B cell (primary cell): ENCODE measurements around the gene NFAM1. TPM values are rescaled to one million over a fixed set of nuclear protein-coding genes. Genes with fewer than 3 reads are reported as not detected.

Experiments used
- ATAC-seq: fragments of 200-7000 bp; cut with Tn5 transposase; one replicate; pipeline ENCODE4 v1.10.0; 2021; ENCODE audit warnings: low read depth, mild to moderate bottlenecking, moderate number of reproducible peaks, moderate library complexity
- CTCF ChIA-PET: fragments of 350-600 bp; sonication (Branson Sonifier 250); formaldehyde crosslinking; loops from one replicate; lab custom pipeline; 2021; ENCODE audit warnings: antibody characterized with exemption, inconsistent platforms; lab: Charles Lee
- POLR2A ChIA-PET: fragments of 350-600 bp; sonication (Branson Sonifier 250); formaldehyde crosslinking; loops from one replicate; lab custom pipeline; 2021; ENCODE audit warnings: antibody characterized with exemption; lab: Charles Lee
- DNase-seq: peaks from one replicate; pipeline ENCODE4 v3.0.0; 2013
- H2AFZ ChIP-seq: 2 replicates; pipeline ENCODE4 v1.6.1; 2012; ENCODE audit warnings: mild to moderate bottlenecking, low read depth, low read length; ENCODE audit not compliant: insufficient read depth, poor library complexity, severe bottlenecking
- H3K27ac ChIP-seq, 2 donors: 1 replicate in 1 of 2; 2 replicates in 1 of 2; pipeline ENCODE4 v1.5.1; 2012 to 2013; ENCODE audit warnings: low read length in 2 of 2, mild to moderate bottlenecking in 2 of 2, moderate library complexity in 1 of 2
- H3K27me3 ChIP-seq, 4 experiments: fragments of 200-600 bp in 1 of 4; sonication (generic) in 1 of 4; replicated peaks in 1 of 4; 1 replicate in 2 of 4; 2 replicates in 2 of 4; pipeline versions ENCODE4 v1.6.1 to v1.7.0; 2013 to 2016; ENCODE audit warnings: low read length in 3 of 4, mild to moderate bottlenecking in 2 of 4, mixed read lengths in 1 of 4, moderate library complexity in 1 of 4; ENCODE audit not compliant: insufficient read depth in 4 of 4, control insufficient read depth in 3 of 4; ENCODE audit errors: control extremely low read depth in 1 of 4
- H3K36me3 ChIP-seq, 2 experiments: replicated peaks in 1 of 2; 1 replicate in 1 of 2; 2 replicates in 1 of 2; pipeline versions ENCODE4 v1.6.1 to v1.7.1; 2013; ENCODE audit warnings: low read length in 1 of 2; ENCODE audit not compliant: insufficient read depth in 2 of 2, control insufficient read depth in 1 of 2; ENCODE audit errors: control extremely low read depth in 1 of 2, extremely low read depth in 1 of 2
- H3K4me1 ChIP-seq, 2 donors: fragments of 200-600 bp in 1 of 2; sonication (generic) in 1 of 2; 1 replicate in 1 of 2; 2 replicates in 1 of 2; pipeline versions ENCODE4 v1.5.1 to v1.6.1; 2013 to 2017; ENCODE audit warnings: low read length in 2 of 2; ENCODE audit not compliant: control insufficient read depth in 2 of 2, insufficient read depth in 2 of 2
- H3K4me2 ChIP-seq: replicated peaks from 2 replicates; pipeline ENCODE3; 2012; ENCODE audit warnings: mild to moderate bottlenecking, low read depth, low read length; ENCODE audit not compliant: poor library complexity, severe bottlenecking
- H3K4me3 ChIP-seq, 5 experiments: fragments of 200-600 bp in 1 of 5; sonication (generic) in 1 of 5; 1 replicate in 3 of 5; 2 replicates in 2 of 5; pipeline versions ENCODE4 v1.5.1 to v1.7.0; 2011 to 2016; ENCODE audit warnings: low read length in 4 of 5, mild to moderate bottlenecking in 4 of 5, low read depth in 2 of 5, control low read depth in 1 of 5, moderate library complexity in 1 of 5; ENCODE audit not compliant: insufficient read depth in 1 of 5; ENCODE audit errors: control extremely low read depth in 1 of 5, extremely low read depth in 1 of 5
- H3K79me2 ChIP-seq: fragments of 200-600 bp; sonication (generic); one replicate; pipeline ENCODE4 v1.6.0; 2016; ENCODE audit warnings: low read length; ENCODE audit not compliant: control insufficient read depth, insufficient read depth
- H3K9ac ChIP-seq: fragments of 200-600 bp; sonication (generic); 2 replicates; pipeline ENCODE4 v1.6.1; 2017; ENCODE audit warnings: mild to moderate bottlenecking, low read length, moderate library complexity
- H3K9me3 ChIP-seq, 3 donors: one replicate each; pipeline versions ENCODE4 v1.6.1 to v1.7.1; 2013; ENCODE audit warnings: low read length in 2 of 3; ENCODE audit not compliant: control insufficient read depth in 2 of 3, insufficient read depth in 1 of 3; ENCODE audit errors: control extremely low read depth in 1 of 3
- H4K20me1 ChIP-seq: 2 replicates; pipeline ENCODE4 v1.6.0; 2012; ENCODE audit warnings: mild to moderate bottlenecking, low read length; ENCODE audit not compliant: insufficient read depth, control insufficient read depth, poor library complexity, severe bottlenecking
- H3K27ac Mint-ChIP-seq: one replicate; pipeline ENCODE4 v1.8.0; 2021; ENCODE audit warnings: mixed read lengths
- H3K27me3 Mint-ChIP-seq: one replicate; pipeline ENCODE4 v1.8.0; 2021; ENCODE audit warnings: mixed read lengths
- H3K4me1 Mint-ChIP-seq: one replicate; pipeline ENCODE4 v1.8.0; 2021; ENCODE audit warnings: mixed read lengths
- H3K4me3 Mint-ChIP-seq: one replicate; pipeline ENCODE4 v1.8.0; 2021; ENCODE audit warnings: mixed read lengths
- H3K9me3 Mint-ChIP-seq: one replicate; pipeline ENCODE4 v1.8.0; 2022; ENCODE audit warnings: mixed read lengths; ENCODE audit not compliant: insufficient read depth
- CTCF ChIP-seq: fragments of 200-600 bp; IDR thresholded peaks from one replicate; pipeline ENCODE4 v1.8.0; 2022; ENCODE audit warnings: antibody characterized with exemption, mild to moderate bottlenecking
- EZH2 ChIP-seq: IDR thresholded peaks from 2 replicates; pipeline ENCODE4 v1.6.1; 2012; ENCODE audit warnings: borderline replicate concordance, low read depth, mild to moderate bottlenecking, moderate library complexity, low read length; ENCODE audit not compliant: insufficient read depth, poor library complexity, severe bottlenecking
- WGBS: methylation state at CpG from one replicate; pipeline ENCODE4 v1.1.5; 2013; ENCODE audit warnings: missing lambda C conversion rate; ENCODE audit not compliant: insufficient coverage; 5-methylcytosine and 5-hydroxymethylcytosine counted together
- intact Hi-C: fragments of 100-400 bp; cut with micrococcal nuclease; formaldehyde crosslinking; loops from one replicate; pipeline ENCODE4 v1.10.0; 2022
- polyA plus RNA-seq: library from polyadenylated mRNA; depleted of rRNA; stranded (reverse); fragments of >200 nt; gene quantifications from 2 replicates; pipeline ENCODE4 v1.2.3, GENCODE V29; 2012
- total RNA-seq, 2 donors: library from RNA; stranded (reverse); fragments of 120-200 nt in 1 of 2; gene quantifications; 1 replicate in 1 of 2; 2 replicates in 1 of 2; pipeline versions ENCODE4 v1.2.3 to v1.2.4, GENCODE V29; 2013 to 2022

The NFAM1 gene
- total and polyA plus RNA-seq, 2 donors (not counting 1 experiment from before 2014, with no cell fraction given) = 0.27 to 0.52 TPM

GRCh38 chr22:42365942-42366695 is 66.1 kb downstream of the NFAM1 start:
- Histone ChIP-seq H3K4me1 (peaks cover 17 to 28% of the 10 kb centered on the region in 2 donors), H3K36me3 (no peaks in the 10 kb centered on the region), H3K9me3 (peaks cover 0 to 25% (median 0%) of the 10 kb centered on the region in 3 donors), H3K9ac (no peak overlapping the region), H3K27ac (no peak overlapping the region), H3K4me3 (no peak overlapping the region), H4K20me1 (no peaks in the 10 kb centered on the region), H3K27me3 (peaks cover 0 to 73% (median 28%) of the 10 kb centered on the region in 4 experiments), H3K79me2 (no peaks in the 10 kb centered on the region), H2AFZ (no peak overlapping the region), H3K4me2 (no peak overlapping the region)
- ATAC-seq (no peak), DNase-seq (no peak)
- Mint-ChIP-seq H3K27ac (no peak overlapping the region), H3K9me3 (no peaks in the 10 kb centered on the region), H3K4me1 (peaks cover 22% of the 10 kb centered on the region), H3K4me3 (no peak overlapping the region), H3K27me3 (peaks cover 45% of the 10 kb centered on the region)
- ChIA-PET CTCF (interaction anchor here (0.7 to 1.3 kb wide), 3 partner anchors 69 to 195 kb away, joined by 3 to 5 read pairs (median 3); no protein-coding TSS in a partner anchor), POLR2A (no interaction called here)
- 90% methylated on average over 5 of the region's 10 CpGs for WGBS
- intact Hi-C loops = no loop called here
- TF ChIP-seq CTCF = no peak
- TF ChIP-seq EZH2 = no peak

GRCh38 chr22:42365111-42365865 is 66.9 kb downstream of the NFAM1 start:
- DNase-seq = no peak
- no peak for ATAC-seq
- TF ChIP-seq EZH2 (no peak), CTCF (no peak)

More at GRCh38 chr22:42365111-42365865, 66.9 kb downstream of the NFAM1 start:
- WGBS = 42% methylated on average over 10 of the region's 14 CpGs
- no peaks in the 10 kb centered on the region for H4K20me1 ChIP-seq
- H3K4me2 ChIP-seq = no peak overlapping the region
- peaks cover 0 to 25% (median 0%) of the 10 kb centered on the region in 3 donors for H3K9me3 ChIP-seq
- Mint-ChIP-seq H3K9me3 (no peaks in the 10 kb centered on the region), H3K27me3 (peaks cover 46% of the 10 kb centered on the region), H3K4me3 (no peak overlapping the region), H3K4me1 (peaks cover 22% of the 10 kb centered on the region), H3K27ac (no peak overlapping the region)
- peaks cover 17 to 28% of the 10 kb centered on the region in 2 donors for H3K4me1 ChIP-seq
- no peaks in the 10 kb centered on the region for H3K79me2 ChIP-seq
- H3K4me3 ChIP-seq = no peak overlapping the region
- no peaks in the 10 kb centered on the region for H3K36me3 ChIP-seq
- intact Hi-C loops = no loop called here
- H2AFZ ChIP-seq = no peak overlapping the region
- peaks cover 0 to 71% (median 28%) of the 10 kb centered on the region in 4 experiments for H3K27me3 ChIP-seq
- ChIA-PET CTCF (no interaction called here), POLR2A (interaction anchor here (0.7 kb wide), 1 partner anchor 13 kb away, joined by 4 read pairs; no protein-coding TSS in a partner anchor)
- no peak overlapping the region for H3K9ac ChIP-seq
- H3K27ac ChIP-seq = no peak overlapping the region
